Measurements from ENCODE around the gene DYNLT1.
"Not testable (repeated sequence)": the region's sequence is repeated elsewhere in the genome, so short reads cannot be mapped to it uniquely, and the experiment has no call there.

- not testable (repeated sequence) for TF ChIP-seq MAFK (IDR thresholded peaks at IDR 0.05; ENCODE audit: low read depth, low read length); MXI1 (IDR thresholded peaks at IDR 0.05; ENCODE audit: borderline replicate concordance, low read depth, low read length); CTCF (conservative IDR thresholded peaks at IDR 0.05; ENCODE audit: low read depth, low read length); CHD1 (IDR thresholded peaks at IDR 0.05; ENCODE audit: low read depth, low read length); RFX5 (IDR thresholded peaks at IDR 0.05; ENCODE audit: low read depth, low read length); RCOR1 (IDR thresholded peaks at IDR 0.05; ENCODE audit: insufficient replicate concordance, low read length); CEBPB (IDR thresholded peaks at IDR 0.05; ENCODE audit: low read depth, low read length); POLR2A (IDR thresholded peaks at IDR 0.05; ENCODE audit: low read depth, low read length); USF2 (IDR thresholded peaks at IDR 0.05; ENCODE audit: low read depth, low read length); RAD21 (IDR thresholded peaks at IDR 0.05; ENCODE audit: low read length); SMC3 (IDR thresholded peaks at IDR 0.05; ENCODE audit: low read depth, low read length); ELK1 (IDR thresholded peaks at IDR 0.05; ENCODE audit: borderline replicate concordance, low read depth, low read length); FOS (IDR thresholded peaks at IDR 0.05; ENCODE audit: low read depth, low read length)
Measured at GRCh38 chr6:158672119-158672518, 27.6 kb upstream of the DYNLT1 start.

All from IMR-90 (cell line).